ENCODE data around the gene TBC1D14.
A peak's percentile ranks its signal among the peaks of the same experiment; 100 is the strongest.
"Not testable (repeated sequence)": the region's sequence is repeated elsewhere in the genome, so short reads cannot be mapped to it uniquely, and the experiment has no call there.

The TBC1D14 gene

GRCh38 chr4:7068279-7068842 lies 158.7 kb downstream of the TBC1D14 start:
- DNase-seq = no peak

DNA sequence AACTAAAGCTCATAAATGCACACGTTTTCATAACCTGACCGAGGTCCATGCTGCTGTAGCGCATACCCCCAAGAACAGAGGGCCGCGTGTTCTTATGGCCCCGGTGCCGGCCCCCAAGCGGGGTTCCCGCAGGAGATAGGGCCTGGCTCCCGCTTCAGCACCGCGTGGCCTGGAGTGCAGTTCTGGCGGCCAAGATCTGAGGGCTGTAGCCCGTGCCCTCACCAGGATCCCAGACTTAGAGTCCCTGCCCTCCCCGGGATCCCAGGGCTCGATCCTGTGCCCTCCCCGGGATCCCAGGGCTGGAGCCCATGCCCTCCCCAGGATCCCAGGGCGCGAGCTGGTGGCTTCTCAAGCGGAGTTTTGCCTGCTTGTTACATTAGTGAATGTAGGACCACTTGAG lies 159.3 kb downstream of the TBC1D14 start:
- no peak for DNase-seq

DNA sequence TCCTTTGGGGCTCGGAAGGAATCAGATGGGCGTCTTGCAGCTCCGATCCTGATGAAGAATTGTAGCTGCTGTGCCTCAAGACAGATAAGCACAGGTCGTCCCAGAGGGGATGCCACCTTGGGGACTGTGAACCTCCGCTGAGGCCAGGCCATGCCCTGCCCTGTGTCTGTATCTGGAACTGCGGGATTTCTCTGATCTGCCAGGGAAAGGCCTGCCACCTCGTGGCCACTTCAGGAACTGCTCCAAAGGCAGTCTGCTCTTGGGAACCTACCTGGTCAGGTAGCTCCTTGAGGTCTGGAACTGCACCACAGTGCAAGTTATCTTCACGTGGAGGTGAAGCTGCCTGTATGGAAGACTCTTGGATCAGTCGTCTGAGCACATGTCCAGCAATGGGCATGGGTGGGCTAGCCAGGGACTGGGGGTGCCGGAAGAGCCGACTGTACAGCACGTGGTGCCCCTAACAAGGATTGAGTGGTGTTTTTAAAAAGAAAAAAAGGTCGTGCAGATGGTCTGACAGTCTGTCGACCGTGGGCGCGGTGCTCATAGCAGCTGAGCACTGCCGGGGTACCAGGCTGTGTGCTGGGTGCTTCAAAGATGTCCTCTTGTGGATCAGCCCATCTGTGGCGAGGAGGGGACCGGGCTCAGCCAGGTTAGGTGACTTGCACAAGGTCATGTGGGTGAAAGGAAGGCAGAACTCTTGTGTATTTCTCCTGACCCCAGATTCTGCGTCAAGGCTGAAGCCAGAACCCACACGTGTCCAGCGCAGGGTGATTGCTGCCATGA lies 161.3 kb downstream of the TBC1D14 start:
- peak; percentile 86 for DNase-seq

GRCh38 chr4:7073059-7073458 lies 163.4 kb downstream of the TBC1D14 start:
- no peak for DNase-seq

DNA sequence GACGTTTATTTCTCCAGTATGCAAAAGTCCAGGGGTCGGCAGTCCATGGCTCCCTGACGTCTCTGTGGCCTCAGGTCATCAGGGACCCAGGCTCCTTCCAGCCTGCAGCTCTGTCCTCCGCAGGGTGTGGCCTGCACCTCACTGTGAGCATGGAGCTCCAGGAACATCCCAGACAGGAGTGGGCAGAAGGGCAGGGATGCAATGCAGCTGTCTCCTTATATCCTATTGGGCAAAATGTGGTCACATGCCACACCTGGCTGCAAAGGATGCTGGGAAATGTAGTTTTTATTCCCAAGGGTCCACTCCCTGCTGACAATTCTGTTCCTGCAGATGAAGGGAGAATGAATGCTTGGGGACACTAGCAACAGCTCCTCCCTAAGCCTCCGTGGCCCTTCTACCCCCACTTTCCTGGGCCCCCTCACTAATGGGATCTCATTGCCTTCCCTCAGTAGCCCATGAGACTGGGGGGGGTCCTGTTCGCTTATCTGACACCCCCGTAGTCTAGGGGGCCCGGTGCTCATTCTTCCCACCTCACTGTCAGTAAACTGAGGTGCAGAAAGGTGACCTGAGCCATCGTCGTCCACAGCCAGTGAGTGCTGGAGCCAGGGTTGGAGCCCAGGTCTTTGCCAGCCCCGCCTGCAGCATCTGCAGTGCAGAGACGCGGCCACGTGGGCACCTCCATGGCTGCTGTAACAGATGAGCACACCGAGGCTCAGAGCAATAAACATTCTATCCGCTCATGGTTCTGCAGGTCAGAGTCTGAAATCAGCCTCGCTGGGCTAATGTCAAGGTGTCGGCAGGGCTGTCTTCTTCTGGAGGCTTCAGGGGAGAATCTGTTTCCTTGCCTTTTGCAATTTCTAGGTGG lies 164.1 kb downstream of the TBC1D14 start:
- no peak for DNase-seq

- DNase-seq = no peak
These were observed 164.8 kb downstream of the TBC1D14 start for GRCh38 chr4:7074426-7074825.

DNA sequence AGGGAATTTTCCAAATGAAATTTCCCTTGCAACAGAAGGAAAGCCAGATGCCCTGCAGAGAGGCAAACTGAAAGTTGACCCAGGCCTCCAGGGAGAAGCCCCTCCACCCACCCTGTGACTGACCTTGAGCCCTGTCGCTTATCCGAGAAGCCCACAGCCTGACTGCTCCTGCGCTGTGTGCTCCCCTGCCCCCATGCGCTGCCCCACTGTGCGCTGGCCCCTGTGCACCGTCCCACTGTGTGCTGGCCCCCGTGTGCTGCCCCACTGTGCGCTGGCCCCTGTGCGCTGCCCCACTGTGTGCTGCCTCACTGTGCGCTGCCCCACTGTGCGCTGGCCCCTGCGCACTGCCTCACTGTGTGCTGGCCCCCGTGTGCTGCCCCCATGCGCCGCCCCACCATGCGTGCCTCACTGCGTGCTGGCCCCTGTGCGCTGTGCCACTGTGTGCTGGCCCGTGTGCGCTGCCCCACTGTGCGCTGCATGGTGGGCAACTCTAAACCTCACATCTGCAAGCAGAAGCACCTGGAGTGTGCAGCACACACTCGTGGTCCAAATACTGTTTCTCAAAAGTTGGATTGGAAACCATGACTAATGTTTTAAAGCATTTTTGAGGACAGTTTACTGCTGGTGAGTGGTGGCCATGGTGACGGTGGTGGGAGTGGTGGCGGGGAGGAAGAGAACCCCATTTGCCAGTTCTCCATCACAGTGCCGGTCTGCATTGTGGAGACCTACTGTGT lies 166.5 kb downstream of the TBC1D14 start:
- DNase-seq = no peak

DNA sequence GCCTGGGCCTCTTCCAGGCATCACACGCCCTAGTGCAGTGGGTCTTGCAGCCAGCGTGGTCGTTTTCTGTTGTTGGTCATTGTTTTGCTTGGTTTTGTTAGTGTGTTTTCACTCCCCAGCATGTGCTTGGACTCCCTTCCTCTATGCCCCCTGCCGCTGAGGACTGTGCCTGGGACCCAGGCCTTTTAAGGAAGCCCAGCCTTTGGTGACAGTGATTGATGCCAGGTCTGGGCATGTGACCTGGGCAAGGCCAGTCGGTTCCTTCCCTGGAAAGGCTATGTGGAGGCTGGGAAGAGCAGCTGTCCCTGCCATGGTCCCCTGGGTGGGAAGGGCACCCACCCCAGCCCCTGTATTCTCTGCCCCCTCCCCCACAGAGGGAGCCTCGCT lies 167.1 kb downstream of the TBC1D14 start:
- DNase-seq = no peak

- DNase-seq = no peak
These were observed 167.7 kb downstream of the TBC1D14 start for GRCh38 chr4:7077371-7077770.

- no peak for DNase-seq
These were observed 168.4 kb downstream of the TBC1D14 start for GRCh38 chr4:7078025-7078424.

GRCh38 chr4:7079483-7079882 lies 169.9 kb downstream of the TBC1D14 start:
- not testable (repeated sequence) for DNase-seq

DNA sequence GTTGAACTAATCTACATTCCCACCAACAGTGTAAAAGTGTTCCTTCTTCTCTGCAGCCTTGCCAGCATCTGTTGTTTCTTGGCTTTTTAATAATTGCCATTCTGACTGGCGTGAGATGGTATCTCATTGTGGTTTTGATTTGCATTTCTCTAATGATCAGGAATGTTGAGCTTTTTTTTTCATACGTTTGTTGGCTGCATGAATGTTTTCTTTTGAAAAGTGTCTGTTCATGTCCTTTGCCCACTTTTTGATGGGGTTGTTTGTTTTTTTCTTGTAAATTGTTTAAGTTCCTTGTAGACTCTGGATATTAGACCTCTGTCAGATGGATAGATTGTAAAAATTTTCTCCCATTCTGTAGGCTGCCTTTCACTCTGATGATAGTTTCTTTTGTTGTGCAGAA lies 170.3 kb downstream of the TBC1D14 start:
- DNase-seq = not testable (repeated sequence)

Measured in CD4-positive, alpha-beta T cell treated with Interleukin-4 for 4 hours (primary cell).